HEK293 (cell line): ENCODE measurements around the gene SP2.

Source experiments
- ATF2 ChIP-seq: fragments of 450-650 bp; formaldehyde crosslinking; IDR thresholded peaks from 2 replicates; pipeline ENCODE4 v1.5.1; 2016; ENCODE audit warnings: missing biosample characterization, missing genetic modification characterization, low read depth
- EGR2 ChIP-seq: fragments of 450-650 bp; formaldehyde crosslinking; IDR thresholded peaks from 2 replicates; pipeline ENCODE4 v1.5.1; 2016; ENCODE audit warnings: low read depth, missing biosample characterization, missing genetic modification characterization
- HOXA7 ChIP-seq: sonication (generic); formaldehyde crosslinking; IDR thresholded peaks from 2 replicates; pipeline ENCODE4 v1.8.1; 2022; ENCODE audit warnings: missing genetic modification reagents, borderline replicate concordance
- IKZF3 ChIP-seq: fragments of 450-650 bp; IDR thresholded peaks from 2 replicates; pipeline ENCODE4 v1.5.0; 2018; ENCODE audit warnings: missing biosample characterization, mild to moderate bottlenecking, missing genetic modification characterization, moderate library complexity
- KLF17 ChIP-seq: fragments of 450-650 bp; formaldehyde crosslinking; IDR thresholded peaks from 2 replicates; pipeline ENCODE4 v1.5.1; 2016; ENCODE audit warnings: missing biosample characterization, missing genetic modification characterization
- KLF9 ChIP-seq: fragments of 450-650 bp; formaldehyde crosslinking; IDR thresholded peaks from 2 replicates; pipeline ENCODE4 v1.5.1; 2016; ENCODE audit warnings: missing biosample characterization, missing genetic modification characterization, low read depth
- MEIS1 ChIP-seq: sonication (generic); formaldehyde crosslinking; IDR thresholded peaks from 2 replicates; pipeline ENCODE4 v1.8.1; 2022; ENCODE audit warnings: missing genetic modification reagents, mild to moderate bottlenecking, borderline replicate concordance
- OVOL3 ChIP-seq: fragments of 450-650 bp; formaldehyde crosslinking; IDR thresholded peaks from 2 replicates; pipeline ENCODE4 v1.5.1; 2016; ENCODE audit warnings: missing biosample characterization, missing genetic modification characterization
- SP7 ChIP-seq: fragments of 450-650 bp; formaldehyde crosslinking; IDR thresholded peaks from 2 replicates; pipeline ENCODE4 v1.5.1; 2016; ENCODE audit warnings: missing biosample characterization, missing genetic modification characterization
- YY1 ChIP-seq: fragments of 450-650 bp; formaldehyde crosslinking; IDR thresholded peaks from 2 replicates; pipeline ENCODE4 v1.5.1; 2018; ENCODE audit warnings: missing biosample characterization, missing genetic modification characterization
- YY2 ChIP-seq: fragments of 450-650 bp; formaldehyde crosslinking; IDR thresholded peaks from 2 replicates; pipeline ENCODE4 v1.5.1; 2016; ENCODE audit warnings: missing biosample characterization, missing genetic modification characterization
- ZBTB10 ChIP-seq: fragments of 450-650 bp; formaldehyde crosslinking; IDR thresholded peaks from 2 replicates; pipeline ENCODE4 v1.5.1; 2016; ENCODE audit warnings: missing biosample characterization, missing genetic modification characterization
- ZBTB48 ChIP-seq: fragments of 450-650 bp; formaldehyde crosslinking; IDR thresholded peaks from 2 replicates; pipeline ENCODE4 v1.5.1; 2016; ENCODE audit warnings: missing biosample characterization, missing genetic modification characterization
- ZFP3 ChIP-seq: fragments of 450-650 bp; formaldehyde crosslinking; IDR thresholded peaks from 2 replicates; pipeline ENCODE4 v1.5.1; 2016; ENCODE audit warnings: low read depth, missing biosample characterization, missing genetic modification characterization
- ZNF169 ChIP-seq: fragments of 450-650 bp; formaldehyde crosslinking; IDR thresholded peaks from 2 replicates; pipeline ENCODE4 v1.5.1; 2016; ENCODE audit warnings: missing biosample characterization, missing genetic modification characterization
- ZNF175 ChIP-seq: fragments of 450-650 bp; formaldehyde crosslinking; IDR thresholded peaks from 2 replicates; pipeline ENCODE4 v1.5.1; 2016; ENCODE audit warnings: missing biosample characterization, missing genetic modification characterization
- ZNF266 ChIP-seq: fragments of 450-650 bp; formaldehyde crosslinking; IDR thresholded peaks from 2 replicates; pipeline ENCODE4 v1.5.1; 2016; ENCODE audit warnings: missing biosample characterization, missing genetic modification characterization, low read depth
- ZNF292 ChIP-seq: fragments of 450-650 bp; formaldehyde crosslinking; IDR thresholded peaks from 2 replicates; pipeline ENCODE4 v1.5.1; 2016; ENCODE audit warnings: low read depth, missing biosample characterization, missing genetic modification characterization, borderline replicate concordance
- ZNF473 ChIP-seq: fragments of 450-650 bp; formaldehyde crosslinking; IDR thresholded peaks from 2 replicates; pipeline ENCODE4 v1.5.1; 2017; ENCODE audit warnings: missing biosample characterization, missing genetic modification characterization
- ZNF514 ChIP-seq: fragments of 450-650 bp; formaldehyde crosslinking; IDR thresholded peaks from 2 replicates; pipeline ENCODE4 v1.5.1; 2016; ENCODE audit warnings: missing biosample characterization, missing genetic modification characterization
- ZNF549 ChIP-seq: fragments of 450-650 bp; IDR thresholded peaks from 2 replicates; pipeline ENCODE4 v1.5.1; 2018; ENCODE audit warnings: missing biosample characterization, missing genetic modification characterization, mild to moderate bottlenecking, inconsistent platforms, moderate library complexity
- ZNF558 ChIP-seq: fragments of 450-650 bp; formaldehyde crosslinking; IDR thresholded peaks from 2 replicates; pipeline ENCODE4 v1.5.1; 2016; ENCODE audit warnings: missing biosample characterization, missing genetic modification characterization
- ZNF561 ChIP-seq: fragments of 450-650 bp; IDR thresholded peaks from 2 replicates; pipeline ENCODE4 v1.5.1; 2018; ENCODE audit warnings: missing biosample characterization, missing genetic modification characterization, borderline replicate concordance
- ZNF660 ChIP-seq: fragments of 450-650 bp; IDR thresholded peaks from 2 replicates; pipeline ENCODE4 v1.5.1; 2018; ENCODE audit warnings: missing biosample characterization, mild to moderate bottlenecking, missing genetic modification characterization
- ZNF677 ChIP-seq: fragments of 450-650 bp; IDR thresholded peaks from 2 replicates; pipeline ENCODE4 v1.5.0; 2018; ENCODE audit warnings: missing biosample characterization, mild to moderate bottlenecking, missing genetic modification characterization, moderate library complexity
- ZNF707 ChIP-seq: fragments of 450-650 bp; formaldehyde crosslinking; IDR thresholded peaks from 2 replicates; pipeline ENCODE4 v1.5.1; 2016; ENCODE audit warnings: missing biosample characterization, missing genetic modification characterization
- ZNF791 ChIP-seq: fragments of 450-650 bp; formaldehyde crosslinking; IDR thresholded peaks from 2 replicates; pipeline ENCODE4 v1.5.1; 2016; ENCODE audit warnings: missing biosample characterization, missing genetic modification characterization
- ZNF843 ChIP-seq: fragments of 450-650 bp; formaldehyde crosslinking; IDR thresholded peaks from 2 replicates; pipeline ENCODE4 v1.5.1; 2016; ENCODE audit warnings: missing biosample characterization, missing genetic modification characterization
- ZSCAN16 ChIP-seq: fragments of 450-650 bp; formaldehyde crosslinking; IDR thresholded peaks from 2 replicates; pipeline ENCODE4 v1.5.1; 2016; ENCODE audit warnings: missing biosample characterization, missing genetic modification characterization
- TF ChIP-seq, protein P1 (sequence below): fragments of 450-650 bp; formaldehyde crosslinking; IDR thresholded peaks from 2 replicates; pipeline ENCODE4 v1.5.1; 2016; ENCODE audit warnings: missing biosample characterization, missing genetic modification characterization
- TF ChIP-seq, protein P2 (sequence below): fragments of 450-650 bp; formaldehyde crosslinking; IDR thresholded peaks from 2 replicates; pipeline ENCODE4 v1.5.1; 2016; ENCODE audit warnings: missing biosample characterization, missing genetic modification characterization
- TF ChIP-seq, protein P3 (sequence below): fragments of 450-650 bp; formaldehyde crosslinking; IDR thresholded peaks from 2 replicates; pipeline ENCODE4 v1.5.1; 2016; ENCODE audit warnings: missing biosample characterization, missing genetic modification characterization

The SP2 gene

GRCh38 chr17:47970725-47971499, 74.9 kb downstream of the SP2 start, which contains the start of gene CDK5RAP3 (continued):
- no peak for TF ChIP-seq HOXA7 (CRISPR knock-in tag)
- TF ChIP-seq ZNF707 (tag by site-specific recombination): no peak
- TF ChIP-seq EGR2 (tag by site-specific recombination): 0 out of 2 replicates have a peak, but pooled peaks have one; percentile 31
- TF ChIP-seq ATF2 (tag by site-specific recombination): no peak
- peak; percentile 84; the same call in 1 of the 2 replicates for TF ChIP-seq KLF17 (tag by site-specific recombination)
- no peak for TF ChIP-seq ZNF549 (tag by site-specific recombination)
- peak; percentile 66; the same call in 1 of the 2 replicates for TF ChIP-seq ZBTB10 (tag by site-specific recombination)
- TF ChIP-seq ZSCAN16: 0 out of 2 replicates have a peak, but pooled peaks have one; percentile 40
- TF ChIP-seq ZNF266 (tag by site-specific recombination): no peak
- TF ChIP-seq ZNF561 (tag by site-specific recombination): peak; percentile 94; the same call in 1 of the 2 replicates
- TF ChIP-seq ZNF558 (tag by site-specific recombination): no peak
- TF ChIP-seq ZNF292: no peak
- TF ChIP-seq ZNF843 (tag by site-specific recombination): peak; percentile 53
- peak; percentile 79 for TF ChIP-seq ZBTB48
- no peak for TF ChIP-seq ZNF473 (tag by site-specific recombination)
- peak; percentile 65 for TF ChIP-seq SP7 (tag by site-specific recombination)
- no peak for TF ChIP-seq ZNF791 (tag by site-specific recombination)
- peak; percentile 98 for TF ChIP-seq KLF9 (tag by site-specific recombination)
- TF ChIP-seq, protein P1, sequence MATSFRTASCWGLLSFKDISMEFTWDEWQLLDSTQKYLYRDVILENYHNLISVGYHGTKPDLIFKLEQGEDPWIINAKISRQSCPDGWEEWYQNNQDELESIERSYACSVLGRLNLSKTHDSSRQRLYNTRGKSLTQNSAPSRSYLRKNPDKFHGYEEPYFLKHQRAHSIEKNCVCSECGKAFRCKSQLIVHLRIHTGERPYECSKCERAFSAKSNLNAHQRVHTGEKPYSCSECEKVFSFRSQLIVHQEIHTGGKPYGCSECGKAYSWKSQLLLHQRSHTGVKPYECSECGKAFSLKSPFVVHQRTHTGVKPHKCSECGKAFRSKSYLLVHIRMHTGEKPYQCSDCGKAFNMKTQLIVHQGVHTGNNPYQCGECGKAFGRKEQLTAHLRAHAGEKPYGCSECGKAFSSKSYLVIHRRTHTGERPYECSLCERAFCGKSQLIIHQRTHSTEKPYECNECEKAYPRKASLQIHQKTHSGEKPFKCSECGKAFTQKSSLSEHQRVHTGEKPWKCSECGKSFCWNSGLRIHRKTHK (tag by site-specific recombination): no peak
- TF ChIP-seq ZNF175 (tag by site-specific recombination): no peak
- no peak for TF ChIP-seq ZFP3 (tag by site-specific recombination)
- TF ChIP-seq ZNF677 (tag by site-specific recombination): no peak
- no peak for TF ChIP-seq IKZF3 (tag by site-specific recombination)
- TF ChIP-seq ZNF660 (tag by site-specific recombination): peak; percentile 71; the same call in 1 of the 2 replicates
- TF ChIP-seq ZNF169 (tag by site-specific recombination): no peak; the same call in 1 of the 2 replicates
- TF ChIP-seq YY2 (tag by site-specific recombination): peak; percentile 81
- TF ChIP-seq ZNF514: no peak
- peak; percentile 45; the same call in 1 of the 2 replicates for TF ChIP-seq OVOL3 (tag by site-specific recombination)
- no peak for TF ChIP-seq MEIS1 (CRISPR knock-in tag)
- TF ChIP-seq YY1 (tag by site-specific recombination): peak; percentile 89
- TF ChIP-seq, protein P2, sequence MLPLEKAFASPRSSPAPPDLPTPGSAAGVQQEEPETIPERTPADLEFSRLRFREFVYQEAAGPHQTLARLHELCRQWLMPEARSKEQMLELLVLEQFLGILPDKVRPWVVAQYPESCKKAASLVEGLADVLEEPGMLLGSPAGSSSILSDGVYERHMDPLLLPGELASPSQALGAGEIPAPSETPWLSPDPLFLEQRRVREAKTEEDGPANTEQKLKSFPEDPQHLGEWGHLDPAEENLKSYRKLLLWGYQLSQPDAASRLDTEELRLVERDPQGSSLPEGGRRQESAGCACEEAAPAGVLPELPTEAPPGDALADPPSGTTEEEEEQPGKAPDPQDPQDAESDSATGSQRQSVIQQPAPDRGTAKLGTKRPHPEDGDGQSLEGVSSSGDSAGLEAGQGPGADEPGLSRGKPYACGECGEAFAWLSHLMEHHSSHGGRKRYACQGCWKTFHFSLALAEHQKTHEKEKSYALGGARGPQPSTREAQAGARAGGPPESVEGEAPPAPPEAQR (tag by site-specific recombination): no peak
- TF ChIP-seq, protein P3, sequence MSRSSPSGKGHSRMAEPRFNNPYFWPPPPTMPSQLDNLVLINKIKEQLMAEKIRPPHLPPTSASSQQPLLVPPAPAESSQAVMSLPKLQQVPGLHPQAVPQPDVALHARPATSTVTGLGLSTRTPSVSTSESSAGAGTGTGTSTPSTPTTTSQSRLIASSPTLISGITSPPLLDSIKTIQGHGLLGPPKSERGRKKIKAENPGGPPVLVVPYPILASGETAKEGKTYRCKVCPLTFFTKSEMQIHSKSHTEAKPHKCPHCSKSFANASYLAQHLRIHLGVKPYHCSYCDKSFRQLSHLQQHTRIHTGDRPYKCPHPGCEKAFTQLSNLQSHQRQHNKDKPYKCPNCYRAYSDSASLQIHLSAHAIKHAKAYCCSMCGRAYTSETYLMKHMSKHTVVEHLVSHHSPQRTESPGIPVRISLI (tag by site-specific recombination): no peak
